Measurements from ENCODE around the gene TMEM214.
A peak's percentile ranks its signal among the peaks of the same experiment; 100 is the strongest.

Gene TMEM214

DNA sequence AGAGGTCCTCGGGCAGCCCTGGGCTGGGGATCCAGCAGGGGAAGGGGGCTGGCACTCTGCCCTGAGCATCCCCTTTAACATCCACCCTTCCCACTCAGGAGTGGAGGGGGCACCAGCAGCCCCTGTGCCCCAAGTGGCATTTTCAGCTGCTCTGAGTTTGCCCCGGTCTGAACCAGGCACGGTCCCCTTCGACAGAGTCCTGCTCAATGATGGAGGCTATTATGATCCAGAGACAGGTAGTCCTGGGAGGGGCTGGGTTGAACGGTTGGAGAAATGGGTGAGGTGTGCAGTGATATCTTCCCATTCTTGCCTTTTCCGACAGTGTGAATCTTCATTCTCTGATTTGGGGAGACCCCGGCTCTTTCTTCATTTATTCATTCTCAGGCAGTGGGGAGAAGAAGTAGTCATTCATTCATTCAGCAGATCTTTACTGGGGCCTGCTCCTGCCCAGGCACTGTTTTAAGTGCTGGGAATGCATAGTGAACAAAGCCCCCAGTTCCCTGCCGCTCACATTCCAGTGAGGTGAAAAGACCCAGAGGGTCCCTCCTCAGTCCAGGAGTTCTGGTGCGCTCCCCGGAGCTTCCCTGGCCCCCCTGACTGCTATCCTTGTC, 52.4 kb downstream of the TMEM214 start:
- DNase-seq = no peak

DNA sequence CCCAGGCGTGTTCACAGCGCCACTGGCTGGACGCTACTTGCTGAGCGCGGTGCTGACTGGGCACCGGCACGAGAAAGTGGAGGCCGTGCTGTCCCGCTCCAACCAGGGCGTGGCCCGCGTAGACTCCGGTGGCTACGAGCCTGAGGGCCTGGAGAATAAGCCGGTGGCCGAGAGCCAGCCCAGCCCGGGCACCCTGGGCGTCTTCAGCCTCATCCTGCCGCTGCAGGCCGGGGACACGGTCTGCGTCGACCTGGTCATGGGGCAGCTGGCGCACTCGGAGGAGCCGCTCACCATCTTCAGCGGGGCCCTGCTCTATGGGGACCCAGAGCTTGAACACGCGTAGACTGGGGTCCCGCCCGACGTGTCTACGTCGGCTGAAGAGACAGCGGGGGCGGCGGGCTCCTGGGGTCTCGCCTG, 52.9 kb downstream of the TMEM214 start:
- peak; percentile 58 for DNase-seq

DNA sequence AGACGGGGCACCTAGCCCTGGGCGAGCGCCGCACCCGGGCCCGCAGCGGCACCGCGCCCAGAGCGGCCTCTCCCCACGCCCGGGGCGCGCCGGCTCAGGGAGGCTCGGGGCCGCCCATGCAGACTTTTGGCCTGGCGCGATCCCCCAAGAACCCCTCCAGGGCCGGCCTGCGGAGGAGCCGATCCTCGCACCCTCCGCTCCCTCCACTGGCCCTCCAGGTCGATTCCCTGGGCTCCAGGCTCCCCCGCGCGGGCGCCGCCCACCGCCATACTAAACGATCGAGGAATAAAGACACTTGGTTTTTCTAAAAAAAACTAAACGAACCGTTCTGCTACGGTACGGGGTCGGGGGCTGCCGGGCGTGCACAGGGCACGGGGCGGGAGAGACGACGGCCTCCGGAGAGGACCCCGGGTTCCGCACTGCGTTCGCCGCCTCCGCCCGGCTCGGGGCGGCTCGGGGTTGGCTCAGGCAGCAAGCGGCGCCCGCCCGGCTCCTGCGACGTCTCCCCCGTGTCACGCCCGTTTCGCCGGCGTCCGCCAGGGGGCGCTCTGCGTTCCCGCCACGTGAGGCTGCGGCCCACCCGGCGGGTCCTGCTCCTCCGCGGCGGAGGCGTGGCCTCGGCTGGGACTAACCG, 53.4 kb downstream of the TMEM214 start:
- peak; percentile 91 for DNase-seq

DNA sequence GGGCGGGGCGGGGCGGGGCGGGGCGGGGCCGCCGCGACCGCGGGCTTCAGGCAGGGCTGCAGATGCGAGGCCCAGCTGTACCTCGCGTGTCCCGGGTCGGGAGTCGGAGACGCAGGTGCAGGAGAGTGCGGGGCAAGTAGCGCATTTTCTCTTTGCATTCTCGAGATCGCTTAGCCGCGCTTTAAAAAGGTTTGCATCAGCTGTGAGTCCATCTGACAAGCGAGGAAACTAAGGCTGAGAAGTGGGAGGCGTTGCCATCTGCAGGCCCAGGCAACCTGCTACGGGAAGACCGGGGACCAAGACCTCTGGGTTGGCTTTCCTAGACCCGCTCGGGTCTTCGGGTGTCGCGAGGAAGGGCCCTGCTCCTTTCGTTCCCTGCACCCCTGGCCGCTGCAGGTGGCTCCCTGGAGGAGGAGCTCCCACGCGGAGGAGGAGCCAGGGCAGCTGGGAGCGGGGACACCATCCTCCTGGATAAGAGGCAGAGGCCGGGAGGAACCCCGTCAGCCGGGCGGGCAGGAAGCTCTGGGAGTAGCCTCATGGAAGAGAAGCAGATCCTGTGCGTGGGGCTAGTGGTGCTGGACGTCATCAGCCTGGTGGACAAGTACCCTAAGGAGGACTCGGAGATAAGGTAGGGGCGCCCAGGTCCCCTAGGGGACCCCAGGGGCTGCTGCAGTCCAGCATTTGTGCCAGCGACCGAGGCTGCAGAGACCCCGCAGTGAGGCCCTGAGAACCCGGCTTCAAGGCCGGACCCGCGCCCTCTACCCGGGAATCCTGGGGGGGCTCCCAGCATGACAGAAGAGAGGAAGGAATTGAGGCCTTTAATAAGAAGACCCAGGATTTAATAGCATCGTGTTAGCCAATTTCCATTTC, 54.2 kb downstream of the TMEM214 start, which contains the start of gene KHK:
Gene KHK, plus strand, starts transcription at position 49 of the 870 bp plus-strand sequence. Its CDS starts 488 bp downstream, at position 537.
- peak; percentile 24 for DNase-seq

DNA sequence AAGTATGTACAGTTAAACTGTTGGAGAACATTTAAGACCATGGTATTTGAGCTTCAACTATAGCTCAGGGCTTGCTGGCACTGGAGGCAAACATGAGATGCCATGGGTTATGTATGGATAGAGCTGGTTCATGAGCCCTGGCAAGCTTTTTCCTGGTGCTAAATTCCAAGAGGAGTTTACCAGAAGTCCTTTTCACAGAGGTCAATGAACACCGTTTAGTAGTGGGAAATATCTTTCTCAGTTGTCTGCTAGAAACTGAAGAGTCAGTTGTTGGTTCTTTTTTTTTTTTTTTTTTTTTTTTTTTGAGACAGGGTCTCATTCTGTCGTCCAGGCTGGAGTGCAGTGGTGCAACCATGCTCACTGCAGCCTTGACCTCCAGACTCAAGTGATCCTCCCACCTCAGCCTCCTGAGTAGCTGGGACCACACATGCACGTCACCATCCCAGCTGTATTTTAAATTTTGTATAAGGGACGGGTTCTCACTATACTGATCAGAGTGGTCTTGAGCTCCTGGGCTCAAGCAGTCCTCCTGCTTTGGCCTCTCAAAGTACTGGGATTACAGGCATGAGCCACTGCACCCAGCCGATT, 55.2 kb downstream of the TMEM214 start:
- DNase-seq = no peak

DNA sequence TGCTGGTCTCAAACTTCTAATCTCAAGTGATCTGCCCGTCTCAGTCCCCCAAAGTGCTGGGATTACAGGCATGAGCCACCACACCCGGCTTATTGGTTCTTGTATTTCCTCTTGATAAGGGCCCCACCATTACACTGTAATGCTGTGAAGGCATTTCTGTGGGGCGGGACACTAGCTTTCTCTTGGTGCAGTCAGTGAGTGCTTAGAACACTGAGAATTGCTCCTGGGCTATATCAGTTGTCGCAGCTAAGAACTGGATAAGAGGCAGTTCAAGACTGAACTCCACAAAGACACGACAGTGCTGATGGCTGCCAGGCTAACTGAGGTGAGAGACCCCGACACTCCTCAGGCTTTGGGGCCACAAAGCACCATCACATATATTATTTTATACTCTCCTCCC, 55.9 kb downstream of the TMEM214 start:
- DNase-seq = no peak

DNA sequence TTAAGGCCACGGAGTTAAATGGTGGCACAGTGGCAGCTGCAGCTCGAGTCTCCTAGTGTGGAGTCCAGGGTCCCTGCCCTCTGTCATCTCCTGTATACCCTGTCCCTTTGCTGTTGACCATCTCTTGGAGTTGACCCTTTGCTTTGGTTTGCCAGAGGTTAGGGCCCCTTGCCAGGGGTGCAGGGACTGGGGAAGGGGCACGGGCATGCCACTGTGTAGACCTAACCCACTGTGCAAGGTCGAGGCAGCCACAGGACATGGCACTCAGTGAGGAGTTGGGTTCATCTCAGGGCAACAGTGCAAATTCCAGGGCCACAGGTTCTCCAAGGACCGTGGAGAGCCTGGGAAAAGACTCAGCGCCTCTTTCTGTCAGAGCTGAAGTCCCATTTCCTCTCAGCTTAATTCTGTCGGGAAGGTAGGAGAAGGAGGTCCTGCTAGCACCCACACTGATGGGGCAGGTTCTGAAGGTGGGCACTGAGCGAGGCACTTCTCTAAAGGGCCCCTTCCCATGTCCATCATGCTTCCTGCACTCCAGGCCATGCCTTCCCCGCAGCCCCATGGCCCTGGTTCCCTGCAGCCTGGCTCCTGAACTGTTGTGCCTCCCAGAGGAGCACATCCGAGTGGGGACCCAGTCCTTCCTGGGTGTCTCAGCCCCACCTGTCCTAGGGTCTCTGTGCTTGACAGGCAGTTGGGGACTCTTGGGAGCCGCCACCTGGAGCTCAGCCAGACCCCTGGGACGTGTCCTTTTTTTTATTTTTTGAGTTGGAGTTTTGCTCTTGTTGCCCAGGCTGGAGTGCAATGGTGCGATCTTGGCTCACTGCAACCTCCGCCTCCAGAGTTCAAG, 56.6 kb downstream of the TMEM214 start:
- no peak for DNase-seq

Data from fibroblast of skin of abdomen (primary cell).